Embryonic facial prominence (tissue), 1 donor: Measurements from ENCODE around the gene CA5A.

Source experiments
- DNase-seq: peaks from one replicate; pipeline ENCODE4 v3.0.0-alpha.2; 2016; ENCODE audit errors: extremely low spot score

Gene CA5A

DNA sequence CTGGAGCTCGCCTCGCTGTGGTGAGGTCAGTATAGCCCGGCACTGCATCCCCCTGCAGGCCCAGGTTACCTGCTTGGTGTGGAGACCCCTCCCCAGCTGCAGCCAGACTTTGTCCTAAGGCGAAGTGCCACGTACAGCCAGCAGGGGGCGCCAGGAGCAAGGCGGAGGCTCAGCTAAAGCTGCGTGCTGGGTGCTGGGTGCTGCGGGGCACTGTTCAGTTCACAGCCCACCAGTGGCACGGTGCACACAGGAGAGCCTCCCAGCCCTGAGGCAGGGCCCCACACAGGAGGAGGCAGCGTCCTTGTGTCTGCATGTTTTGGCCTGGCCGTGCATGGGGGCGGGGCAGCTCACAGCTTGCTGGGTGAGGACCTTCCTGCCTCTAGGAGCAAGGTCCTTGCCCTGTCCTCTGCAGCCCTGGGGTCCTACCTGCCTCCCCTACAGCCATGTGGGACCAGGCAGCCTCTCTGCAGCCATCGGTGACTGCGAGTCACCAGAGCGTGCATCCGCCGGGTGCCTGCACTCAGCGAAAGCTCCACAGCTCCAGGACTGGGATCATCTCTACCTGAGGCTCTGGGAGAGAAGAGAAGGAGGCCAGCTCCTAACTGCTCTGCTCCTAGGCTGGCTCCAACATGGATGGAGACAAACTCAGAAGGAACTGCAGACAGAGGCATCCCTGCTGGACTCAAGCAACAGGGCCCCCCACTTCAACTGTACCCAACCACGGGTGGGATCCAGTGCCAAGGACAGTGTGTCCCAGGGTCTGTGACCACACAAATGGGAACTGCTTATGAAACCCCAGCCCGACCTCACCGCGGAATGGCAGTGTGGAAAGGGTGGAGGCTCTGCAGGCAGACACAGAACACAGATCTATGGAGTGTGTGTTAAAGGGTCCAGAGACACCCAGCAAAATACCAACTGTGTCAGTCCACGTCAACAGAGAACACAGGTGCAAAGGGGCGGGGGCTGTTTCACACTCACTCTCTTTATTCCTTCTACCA is 86.0 kb downstream of the CA5A start:
- no peak for DNase-seq

DNA sequence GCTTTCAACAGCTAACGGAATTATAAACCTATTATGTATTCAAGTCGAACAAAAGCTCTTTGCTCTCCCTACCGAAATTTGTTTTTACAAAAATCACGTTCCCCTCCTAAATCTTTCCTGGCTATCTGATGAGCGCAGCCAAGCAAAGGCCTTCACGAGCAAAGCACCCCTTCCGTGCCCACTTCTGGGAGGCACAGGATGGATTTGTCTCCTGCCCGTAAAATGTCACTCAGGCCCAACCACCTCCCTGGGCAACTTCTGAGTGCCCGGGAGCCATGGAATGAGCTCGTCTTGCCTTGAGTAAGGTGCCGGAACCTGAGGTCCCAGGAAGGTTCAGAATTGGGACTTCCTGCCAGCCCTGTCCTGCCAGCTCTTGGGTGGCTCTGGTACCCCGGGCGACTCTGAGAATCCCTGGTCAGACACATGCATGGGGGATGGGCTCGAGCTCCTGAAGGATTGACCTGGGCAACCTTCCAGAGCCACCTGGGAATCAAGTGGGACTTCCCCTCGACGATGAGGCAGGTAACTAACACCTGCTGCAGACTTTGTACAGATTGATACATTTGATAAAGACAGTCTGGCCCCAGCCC is 86.8 kb downstream of the CA5A start:
- DNase-seq, result no peak

DNA sequence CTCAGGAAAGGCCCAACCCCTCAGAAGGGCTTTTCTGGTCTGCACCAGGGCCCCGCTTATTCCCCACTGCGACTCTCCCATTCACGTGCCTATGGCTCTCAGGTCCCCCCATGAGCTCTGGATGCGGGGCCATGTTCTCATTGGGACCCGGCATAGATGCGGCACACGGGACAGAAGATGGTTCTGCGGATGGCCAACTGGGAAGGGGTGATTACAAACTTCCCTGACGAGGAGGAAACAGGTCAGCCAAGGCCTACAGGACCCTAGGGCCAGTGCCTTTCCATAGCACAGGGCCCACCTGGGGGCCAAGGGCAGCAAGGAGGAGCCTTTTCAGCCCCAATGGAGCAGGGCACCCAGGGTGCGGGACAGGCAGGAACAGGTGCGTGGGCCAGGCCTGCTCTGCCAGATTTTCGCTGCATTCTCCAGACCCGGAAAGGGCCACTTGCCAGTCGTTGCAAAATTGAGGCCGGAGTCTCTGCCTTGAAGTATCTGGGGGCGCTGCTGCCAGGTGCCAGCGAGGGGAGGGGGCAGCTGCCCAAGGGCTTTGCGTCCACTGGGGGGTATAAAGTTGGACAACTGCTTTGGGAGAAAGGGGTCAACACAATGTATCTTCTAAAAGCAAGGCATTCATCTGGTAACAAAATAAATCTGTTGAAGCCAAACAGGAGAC is 87.5 kb downstream of the CA5A start:
- no peak for DNase-seq

DNA sequence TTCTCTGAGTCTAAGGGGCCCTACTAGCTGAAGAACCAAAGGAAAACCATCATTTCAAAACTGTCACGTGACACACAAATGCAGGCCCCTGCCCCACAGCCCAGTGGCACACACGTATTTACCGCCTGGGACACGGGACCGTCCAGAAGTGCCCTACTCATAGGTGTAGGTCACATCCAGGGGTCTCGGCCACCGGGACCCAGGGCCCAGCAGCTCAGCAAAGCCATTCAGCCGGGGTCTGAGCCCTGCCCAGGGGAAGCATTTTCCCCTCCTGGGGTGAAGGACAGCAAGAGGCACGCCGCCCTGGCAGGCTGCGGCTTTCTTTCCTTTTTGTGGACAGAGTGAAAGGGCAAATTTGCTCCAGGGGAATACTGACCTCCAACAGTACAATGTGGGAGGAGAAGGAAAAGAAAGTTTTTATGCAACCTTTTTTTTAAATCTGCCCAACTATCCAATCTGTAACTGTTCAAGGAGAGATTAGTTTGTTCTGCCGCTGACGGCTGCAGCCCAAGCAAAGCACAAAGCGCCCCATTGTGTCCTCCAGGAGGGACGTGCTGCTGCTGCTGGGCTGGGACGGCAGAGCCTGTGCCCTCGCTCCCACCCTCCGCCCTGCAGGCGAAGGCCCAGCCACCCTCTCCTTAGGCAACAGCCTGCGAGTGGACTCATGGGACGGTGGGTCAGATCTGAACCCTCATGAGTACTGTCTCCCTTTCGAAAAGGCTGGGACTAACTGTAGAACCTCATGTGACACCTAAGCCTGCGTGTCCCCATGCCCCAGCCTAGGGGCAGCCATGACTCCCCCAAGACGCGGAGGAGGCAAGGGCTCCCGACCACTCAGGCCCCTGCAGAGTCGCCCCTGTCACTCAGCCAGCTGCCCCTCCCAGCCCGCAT is 88.3 kb downstream of the CA5A start:
- no peak for DNase-seq

DNA sequence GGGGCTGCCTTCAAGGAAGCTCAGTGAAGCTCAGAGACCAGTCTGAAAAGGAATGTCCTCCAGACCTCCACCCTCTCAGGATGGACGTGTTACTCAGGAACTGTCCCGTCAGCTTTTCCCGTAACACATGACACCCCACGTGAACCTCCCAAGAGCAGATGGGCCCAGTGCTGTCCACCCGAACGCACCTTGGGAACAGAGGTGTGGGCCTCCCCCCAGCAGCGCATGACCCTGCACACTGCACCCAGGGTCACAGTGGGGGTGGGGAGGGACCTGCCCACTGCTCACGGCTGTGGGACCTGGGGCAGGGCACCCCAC is 88.9 kb downstream of the CA5A start:
- no peak for DNase-seq

DNA sequence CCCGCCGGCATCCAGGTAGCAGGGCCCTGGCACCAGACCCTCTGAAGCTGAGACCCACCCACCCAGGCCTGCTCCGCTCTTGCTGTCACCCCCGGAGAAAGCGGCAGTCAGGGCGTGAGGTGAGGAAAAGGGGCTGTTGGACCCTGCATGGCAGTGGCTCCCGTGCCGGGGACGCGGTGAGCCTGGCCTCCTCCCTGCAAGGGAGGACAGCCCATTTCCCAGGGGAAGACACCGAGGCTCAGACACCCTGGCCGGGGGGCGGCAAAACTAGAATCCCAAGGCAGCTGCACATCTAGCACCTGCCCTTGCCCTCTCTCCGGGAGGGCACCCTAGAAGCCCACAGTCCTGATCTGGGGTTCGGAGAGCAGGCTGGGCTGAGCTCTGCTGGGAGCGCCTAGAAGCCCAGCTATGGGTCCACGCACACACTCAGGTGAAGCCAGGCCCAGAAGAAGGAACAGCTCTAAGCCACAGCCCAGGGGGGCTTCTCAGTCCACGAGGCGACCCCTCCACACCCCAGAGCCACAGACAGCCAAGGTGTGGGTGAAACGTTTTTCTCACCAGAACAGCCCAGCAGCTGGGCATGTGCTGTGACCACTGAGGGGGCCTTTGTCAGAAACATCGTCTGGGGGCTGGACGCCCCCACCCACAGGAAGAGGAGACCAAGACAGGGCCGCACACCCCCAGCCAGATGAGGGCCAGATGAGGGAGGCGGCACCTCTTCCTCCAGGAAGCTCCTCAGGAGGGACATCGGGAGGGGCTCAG is 89.4 kb downstream of the CA5A start:
- DNase-seq, result no peak

DNA sequence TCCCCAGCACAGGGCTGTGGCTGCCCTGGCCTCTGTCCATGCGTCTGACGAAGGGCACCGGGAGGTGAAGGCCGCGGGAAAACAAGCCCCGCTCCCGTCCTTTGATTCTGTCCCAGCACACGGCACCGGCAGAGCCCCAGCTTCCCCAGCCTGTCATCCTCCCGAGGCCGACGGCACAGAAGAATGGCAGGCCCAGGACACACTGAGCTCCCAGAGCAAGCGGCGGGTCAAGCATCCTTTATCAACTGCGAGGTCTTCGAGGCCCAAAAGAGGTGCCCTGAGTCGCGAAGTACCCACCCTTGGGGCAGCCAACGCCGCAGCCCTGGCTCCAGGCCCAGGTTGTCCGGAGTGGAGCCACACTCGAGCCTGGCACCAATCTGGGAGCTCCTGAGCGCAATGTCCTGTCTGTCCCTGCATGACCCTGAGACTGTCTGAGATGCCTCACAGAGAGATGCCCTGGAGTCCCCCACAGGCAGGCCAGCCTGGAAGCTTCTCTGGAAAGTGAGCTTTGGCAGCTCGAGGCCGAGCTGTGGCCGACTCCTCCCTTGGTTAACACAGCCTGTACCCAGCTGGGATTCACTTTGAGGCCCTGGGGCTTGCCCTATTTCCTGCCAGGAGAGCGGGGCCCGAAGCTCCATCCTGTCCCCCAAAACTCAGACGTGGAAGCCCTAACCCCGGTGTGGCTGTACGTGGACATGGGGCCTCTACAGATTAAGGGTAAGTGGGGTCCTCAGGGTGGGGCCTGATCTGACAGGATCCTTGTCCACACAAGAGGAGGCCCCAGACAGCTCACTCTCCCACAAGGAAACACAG is 90.3 kb downstream of the CA5A start:
- no peak for DNase-seq

DNA sequence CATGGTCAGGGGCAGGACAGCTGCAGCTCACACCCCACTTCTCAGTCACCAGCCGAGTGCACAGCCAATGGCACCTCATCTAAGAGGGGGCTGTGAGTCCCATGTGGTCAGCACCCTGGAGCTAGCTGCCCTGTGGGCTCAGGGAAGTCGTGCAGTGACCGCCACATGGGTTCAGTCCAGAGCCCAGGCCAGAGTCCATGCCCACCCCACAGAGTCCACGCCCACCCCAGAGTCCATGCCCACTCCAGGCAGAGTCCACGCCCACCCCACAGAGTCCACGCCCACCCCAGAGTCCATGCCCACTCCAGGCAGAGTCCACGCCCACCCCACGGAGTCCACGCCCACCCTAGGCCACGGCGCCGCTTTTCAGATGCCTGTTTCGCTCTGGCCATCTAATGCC is 91.1 kb downstream of the CA5A start:
- DNase-seq, result no peak

DNA sequence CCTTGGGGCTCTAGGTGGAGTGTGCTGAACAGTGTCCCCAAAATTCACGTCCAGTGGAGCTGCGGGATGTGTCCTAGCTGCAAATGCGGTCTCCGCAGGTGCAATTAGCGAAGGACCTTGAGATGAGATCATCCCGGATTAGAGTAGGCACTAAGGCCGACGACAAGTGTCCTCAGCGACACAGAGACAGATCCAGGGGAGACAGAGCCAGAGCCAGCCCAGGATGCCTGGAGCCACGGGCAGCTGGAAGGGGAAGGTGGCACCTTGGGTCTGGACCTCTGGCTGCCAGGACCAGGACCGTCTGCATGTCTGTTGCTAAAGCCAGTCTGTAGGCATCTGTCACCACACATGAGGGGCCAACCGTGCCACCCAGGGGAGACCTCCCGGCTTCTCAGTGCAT is 91.5 kb downstream of the CA5A start:
- no peak for DNase-seq

DNA sequence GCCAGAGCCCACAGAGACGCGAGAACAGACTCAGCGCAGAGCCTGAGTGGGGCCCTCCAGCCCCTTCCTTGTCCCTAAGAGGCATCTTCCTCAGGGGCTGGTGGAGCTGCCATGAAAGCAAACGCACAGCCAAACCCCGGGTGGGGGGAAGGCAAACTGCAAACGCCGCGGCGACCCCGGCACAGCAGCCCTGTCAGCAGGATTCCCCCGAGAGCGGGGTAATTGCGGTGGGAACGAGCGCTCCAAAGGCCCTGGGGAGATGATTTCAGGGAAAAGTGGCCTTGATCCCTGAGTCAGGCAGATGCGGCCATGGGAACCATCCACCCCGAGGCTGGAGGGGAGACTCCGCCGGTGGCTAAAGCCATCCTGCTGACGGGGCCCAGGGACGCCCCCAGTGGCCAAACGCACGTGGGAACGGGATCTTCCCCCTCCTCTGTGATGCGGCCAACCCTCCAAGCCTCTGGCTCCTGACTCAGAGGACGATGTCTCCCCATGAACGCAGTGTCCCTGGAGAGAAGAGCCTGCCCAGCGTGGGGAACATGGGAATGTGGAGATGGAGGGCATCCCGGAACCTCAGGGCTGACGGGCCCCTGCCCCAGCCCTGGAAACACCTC is 92.1 kb downstream of the CA5A start:
- DNase-seq, result no peak

DNA sequence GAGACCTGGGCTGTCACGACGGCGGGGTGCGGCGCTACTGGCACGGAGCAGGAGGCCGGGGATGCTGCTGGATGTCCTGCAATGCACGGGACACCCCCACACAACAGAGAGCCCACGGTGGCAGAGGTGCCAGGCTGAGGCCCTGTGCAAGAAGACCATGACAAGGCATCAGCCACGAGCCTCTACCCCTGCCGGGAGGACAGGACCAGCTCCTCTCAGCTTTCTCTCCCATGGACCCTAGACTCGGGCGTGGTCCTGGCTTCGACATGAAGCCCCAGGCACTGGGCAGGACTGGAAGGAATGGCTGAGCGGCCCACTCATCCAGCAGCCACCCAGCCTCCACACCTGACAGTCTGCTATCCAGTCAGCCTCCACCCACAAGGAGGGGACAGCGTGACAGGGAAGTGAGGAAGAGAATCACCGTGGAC is 92.6 kb downstream of the CA5A start:
- no peak for DNase-seq

DNA sequence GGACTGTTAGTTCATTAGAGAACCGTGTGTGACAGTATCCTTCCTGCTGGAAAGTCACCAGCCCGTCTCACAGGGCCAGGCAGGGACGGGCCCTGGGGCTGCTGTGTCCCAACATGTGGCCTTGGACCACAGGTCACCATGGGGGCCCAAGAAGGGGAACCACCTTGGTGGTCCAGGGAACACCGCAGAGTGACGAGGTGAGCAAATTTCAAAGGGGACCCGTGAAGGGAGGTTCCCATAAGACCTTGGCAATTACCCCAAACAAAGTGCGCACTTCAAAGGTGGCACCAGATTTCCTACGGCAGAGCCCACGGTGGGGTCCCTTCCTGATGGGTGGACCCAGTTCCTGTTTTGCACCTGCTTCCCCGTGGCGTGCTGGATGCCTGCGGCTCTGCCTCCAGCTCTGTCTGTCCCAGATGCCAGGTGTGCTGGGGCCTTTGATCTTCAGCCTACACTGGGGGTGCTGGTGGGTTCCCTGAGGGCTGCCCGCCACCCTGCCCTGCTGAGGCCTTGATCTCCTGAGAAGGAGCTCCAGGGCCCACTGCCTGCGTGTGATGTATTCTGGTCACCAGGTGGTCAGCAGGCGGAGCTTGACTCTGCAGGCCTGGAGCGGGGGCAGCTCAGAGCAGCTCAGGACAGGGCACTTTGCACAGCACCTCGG is 94.0 kb downstream of the CA5A start:
- DNase-seq, result no peak

DNA sequence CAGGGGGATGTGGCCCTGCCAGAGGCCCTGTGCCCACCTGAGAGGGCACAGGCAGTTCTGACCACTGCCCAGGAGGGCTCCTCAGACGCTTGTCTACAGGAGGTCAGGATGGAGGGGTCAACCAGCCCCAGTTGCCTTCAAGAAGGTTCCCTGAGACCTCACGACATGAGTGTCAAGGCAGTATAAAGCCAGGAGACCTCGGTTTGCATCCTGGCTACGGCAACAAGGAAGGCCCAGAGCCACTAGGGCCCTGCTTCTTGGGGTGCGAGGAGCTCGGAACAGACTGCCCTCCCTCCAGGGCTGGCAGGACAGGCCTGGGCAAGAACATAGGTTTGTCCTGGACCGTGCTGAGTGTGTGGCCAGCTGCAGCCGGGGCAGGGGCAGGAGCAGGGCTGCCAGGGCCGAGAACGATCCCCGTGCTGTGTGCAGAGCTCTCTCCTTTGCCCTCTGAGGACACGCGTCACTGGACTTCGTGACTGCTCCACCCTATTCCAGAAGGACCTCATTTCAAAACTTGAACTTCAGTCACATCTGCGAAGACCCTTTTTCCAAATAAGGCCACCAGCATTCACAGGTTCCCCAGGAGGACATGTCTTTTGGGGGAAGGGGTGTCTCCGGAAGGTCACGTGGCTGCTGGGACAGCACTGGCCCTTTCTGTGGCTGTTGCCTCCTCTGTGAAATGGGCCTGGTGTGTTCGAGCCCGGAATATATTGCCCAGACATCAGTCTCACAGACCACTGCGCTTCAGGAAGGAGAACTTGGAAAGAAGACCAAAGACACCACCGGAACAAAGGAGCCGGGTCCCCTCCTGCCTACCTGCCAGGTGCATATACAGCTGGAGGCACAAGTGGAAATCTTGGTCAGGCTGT is 94.8 kb downstream of the CA5A start:
- no peak for DNase-seq

DNA sequence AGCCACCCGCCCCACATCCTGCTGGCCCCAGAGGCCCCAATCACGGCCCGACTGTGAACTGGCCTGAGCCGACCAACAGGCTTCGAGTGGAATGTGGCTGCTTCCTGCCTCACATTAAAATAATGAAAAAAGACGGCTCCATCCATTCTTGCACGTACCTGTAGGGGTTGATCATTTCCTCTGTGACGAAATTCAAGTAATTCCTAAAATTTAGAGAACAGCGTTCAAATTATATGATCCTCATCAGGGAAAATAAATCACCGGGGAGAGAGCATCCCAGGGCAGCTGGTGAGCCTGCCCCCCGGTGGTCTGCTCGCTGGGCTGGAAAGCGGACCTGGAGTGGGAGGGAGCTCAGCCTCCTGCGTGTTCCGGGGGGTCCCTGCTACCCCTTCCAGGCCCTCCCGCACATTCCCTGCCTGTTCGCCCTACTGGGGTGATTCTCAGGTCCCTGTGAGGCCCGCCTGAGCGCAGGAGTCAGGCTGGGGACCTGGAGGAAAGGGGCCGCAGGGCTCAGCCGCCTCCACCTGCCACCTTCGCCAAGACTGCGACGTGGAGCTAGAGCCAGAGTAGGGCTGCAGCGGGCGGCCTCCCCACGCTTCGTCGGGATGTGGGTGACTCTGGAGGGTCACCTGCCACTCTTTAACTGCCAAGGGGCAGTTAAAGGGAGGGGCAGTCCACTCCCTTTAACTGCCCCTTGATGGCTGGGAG is 95.9 kb downstream of the CA5A start:
- DNase-seq, result no peak

DNA sequence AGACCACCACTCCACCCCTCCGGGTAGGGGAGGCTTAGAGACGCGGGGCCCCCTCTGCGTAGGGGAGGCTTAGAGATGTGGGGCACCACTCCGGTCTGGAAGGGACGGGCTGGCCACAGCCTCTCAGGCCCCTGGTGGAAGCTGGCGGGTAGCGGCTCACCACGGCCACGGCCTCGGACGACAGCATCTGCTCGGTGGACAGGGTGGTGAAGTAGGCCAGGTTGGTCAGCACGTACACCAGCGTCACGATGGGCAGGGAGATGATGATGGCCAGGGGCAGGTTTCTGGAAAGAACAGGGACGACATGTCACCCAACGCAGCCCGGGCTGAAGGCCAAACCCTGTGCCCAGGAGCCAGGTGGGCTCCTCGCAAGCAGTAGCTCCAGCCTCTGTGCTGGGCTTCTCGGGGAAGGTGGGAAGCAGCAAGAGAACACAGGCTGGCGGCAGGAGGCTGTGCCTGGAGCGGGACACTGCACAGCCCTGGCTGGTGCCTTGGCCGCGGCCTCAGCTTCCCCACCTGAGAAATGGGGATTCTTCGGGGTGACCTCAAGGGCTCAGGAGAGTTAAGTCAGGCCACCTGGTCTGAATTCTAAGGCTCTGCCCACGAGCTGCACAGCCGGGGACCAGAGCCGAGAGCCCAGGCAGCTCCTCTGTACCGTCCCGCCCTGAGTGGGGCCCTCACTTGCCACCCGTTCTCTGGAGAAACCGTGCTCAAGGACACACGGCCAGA is 96.6 kb downstream of the CA5A start:
- DNase-seq, result no peak

DNA sequence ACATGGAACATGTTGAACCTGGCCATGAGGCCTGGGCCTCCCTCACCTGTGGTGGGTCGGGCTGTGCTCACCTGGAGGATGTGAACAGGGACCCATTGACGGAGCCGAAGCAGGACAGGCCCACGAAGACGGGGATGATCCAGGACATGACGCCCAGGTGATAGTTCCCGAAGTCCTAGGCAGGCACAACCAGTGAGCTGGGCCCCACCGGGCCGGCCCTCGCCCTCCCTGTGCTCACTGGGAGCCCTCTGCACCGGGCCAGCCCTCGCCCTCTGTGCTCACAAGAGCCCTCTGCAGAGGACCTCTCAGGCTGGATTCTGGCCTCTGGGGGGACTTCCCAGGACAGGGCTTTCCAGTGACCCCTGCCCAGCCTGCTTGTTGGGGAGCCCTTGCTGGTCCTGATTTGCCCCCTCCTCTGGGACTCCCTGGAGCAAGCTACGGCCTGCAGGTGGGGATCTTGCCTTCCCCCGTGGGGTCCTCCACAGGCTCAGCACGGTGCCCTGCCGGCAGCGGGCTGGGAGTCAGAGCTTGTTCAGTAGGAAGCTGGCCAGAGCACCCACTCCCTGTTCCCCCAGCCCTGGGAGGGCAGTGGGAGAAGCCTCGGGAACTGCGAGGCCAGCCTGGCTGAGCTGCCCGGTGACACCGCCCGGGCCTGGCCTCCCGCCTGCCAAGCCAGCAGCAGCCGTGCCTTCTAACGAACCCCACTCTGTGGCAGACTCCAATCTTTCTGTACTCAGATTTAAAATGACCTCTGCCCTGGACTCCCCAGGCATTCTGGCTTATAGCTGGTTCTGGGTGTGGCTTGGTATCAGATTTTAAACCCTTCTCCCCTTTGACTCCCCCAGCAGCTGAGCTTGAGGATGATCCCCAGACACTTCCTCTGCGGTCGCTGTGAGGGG is 97.4 kb downstream of the CA5A start:
- DNase-seq, result no peak
